ENCODE measurements around the gene OR4D1. TPM values are rescaled to one million over a fixed set of nuclear protein-coding genes. Genes with fewer than 3 reads are reported as not detected.

OR4D1 gene
- total RNA-seq, 1 donor from 2014 or later, result not detected

DNA sequence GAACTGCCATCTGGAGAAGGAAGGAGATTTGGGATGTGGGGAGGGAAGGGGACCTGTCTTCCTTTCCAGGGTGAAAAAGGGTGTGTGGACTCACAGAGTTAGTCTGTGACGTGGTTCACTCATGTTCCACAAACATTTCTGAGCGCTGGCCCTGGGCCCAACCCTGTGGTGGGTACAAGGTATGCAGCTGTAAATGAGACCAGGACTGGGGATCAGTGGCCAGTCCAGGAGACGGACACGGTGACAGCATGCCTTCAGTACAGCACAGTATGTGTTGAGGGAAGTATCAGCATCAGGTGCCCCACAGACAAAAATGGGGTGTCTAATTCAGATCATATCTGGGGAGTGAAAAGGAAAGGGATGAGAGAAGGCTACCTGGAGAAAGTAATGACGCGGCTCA lies 38.9 kb downstream of the OR4D1 start:
- Mint-ChIP-seq H3K9me3 (no peaks in the 10 kb centered on the region), H3K4me1 (ENCODE audit: unreplicated experiment) (peaks cover 6% of the 10 kb centered on the region), H3K36me3 (no peaks in the 10 kb centered on the region), H3K27ac (no peak overlapping the region), H3K4me3 (no peak overlapping the region), H3K27me3 (peaks cover 50% of the 10 kb centered on the region)
- TF ChIP-seq, protein P1, sequence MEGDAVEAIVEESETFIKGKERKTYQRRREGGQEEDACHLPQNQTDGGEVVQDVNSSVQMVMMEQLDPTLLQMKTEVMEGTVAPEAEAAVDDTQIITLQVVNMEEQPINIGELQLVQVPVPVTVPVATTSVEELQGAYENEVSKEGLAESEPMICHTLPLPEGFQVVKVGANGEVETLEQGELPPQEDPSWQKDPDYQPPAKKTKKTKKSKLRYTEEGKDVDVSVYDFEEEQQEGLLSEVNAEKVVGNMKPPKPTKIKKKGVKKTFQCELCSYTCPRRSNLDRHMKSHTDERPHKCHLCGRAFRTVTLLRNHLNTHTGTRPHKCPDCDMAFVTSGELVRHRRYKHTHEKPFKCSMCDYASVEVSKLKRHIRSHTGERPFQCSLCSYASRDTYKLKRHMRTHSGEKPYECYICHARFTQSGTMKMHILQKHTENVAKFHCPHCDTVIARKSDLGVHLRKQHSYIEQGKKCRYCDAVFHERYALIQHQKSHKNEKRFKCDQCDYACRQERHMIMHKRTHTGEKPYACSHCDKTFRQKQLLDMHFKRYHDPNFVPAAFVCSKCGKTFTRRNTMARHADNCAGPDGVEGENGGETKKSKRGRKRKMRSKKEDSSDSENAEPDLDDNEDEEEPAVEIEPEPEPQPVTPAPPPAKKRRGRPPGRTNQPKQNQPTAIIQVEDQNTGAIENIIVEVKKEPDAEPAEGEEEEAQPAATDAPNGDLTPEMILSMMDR (conservative IDR thresholded peaks at IDR 0.05), result no peak
- DNase-seq (ENCODE audit: extremely low spot score, unreplicated experiment), result no peak

DNA sequence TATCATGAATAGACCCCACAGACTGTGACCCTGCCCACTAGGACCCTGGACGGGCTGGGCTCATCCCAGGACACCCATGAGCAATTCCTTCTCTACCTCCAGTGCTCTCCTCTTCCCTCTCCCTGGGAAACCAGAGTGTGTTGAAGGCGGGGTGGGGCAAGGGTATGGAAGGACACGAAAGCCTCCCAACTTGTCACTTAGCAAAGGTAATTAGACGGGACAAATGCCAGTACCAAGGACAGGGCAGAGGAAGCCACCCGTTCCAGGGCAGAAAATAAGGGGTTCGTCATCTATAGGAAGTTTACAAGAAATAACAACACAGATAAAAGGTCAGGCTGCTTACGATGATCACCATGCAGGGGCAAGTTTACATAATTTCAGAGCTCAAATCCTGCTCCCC lies 39.5 kb downstream of the OR4D1 start:
- Mint-ChIP-seq H3K27ac (no peak overlapping the region), H3K9me3 (no peaks in the 10 kb centered on the region), H3K4me3 (no peak overlapping the region), H3K36me3 (no peaks in the 10 kb centered on the region), H3K4me1 (ENCODE audit: unreplicated experiment) (peaks cover 6% of the 10 kb centered on the region), H3K27me3 (peaks cover 50% of the 10 kb centered on the region)
- DNase-seq (ENCODE audit: extremely low spot score, unreplicated experiment), result no peak
- TF ChIP-seq, protein P1 (conservative IDR thresholded peaks at IDR 0.05), result no peak

GRCh38 chr17:58189436-58190146 lies 41.4 kb downstream of the OR4D1 start:
- no peaks in the 10 kb centered on the region for H3K9me3 Mint-ChIP-seq
- H3K27me3 Mint-ChIP-seq, result peaks cover 58% of the 10 kb centered on the region
- DNase-seq (ENCODE audit: extremely low spot score, unreplicated experiment), result no peak
- no peak overlapping the region for H3K27ac Mint-ChIP-seq
- peaks cover 1% of the 10 kb centered on the region for H3K4me1 Mint-ChIP-seq (ENCODE audit: unreplicated experiment)
- no peaks in the 10 kb centered on the region for H3K36me3 Mint-ChIP-seq
- H3K4me3 Mint-ChIP-seq, result no peak overlapping the region
- TF ChIP-seq, protein P1 (conservative IDR thresholded peaks at IDR 0.05), result no peak

GRCh38 chr17:58191241-58191896 lies 43.2 kb downstream of the OR4D1 start:
- H3K27ac Mint-ChIP-seq, result no peak overlapping the region
- TF ChIP-seq, protein P1 (conservative IDR thresholded peaks at IDR 0.05), result no peak
- H3K36me3 Mint-ChIP-seq, result no peaks in the 10 kb centered on the region
- H3K4me1 Mint-ChIP-seq (ENCODE audit: unreplicated experiment), result no peaks in the 10 kb centered on the region
- H3K9me3 Mint-ChIP-seq, result no peaks in the 10 kb centered on the region
- peaks cover 56% of the 10 kb centered on the region for H3K27me3 Mint-ChIP-seq
- no peak for DNase-seq (ENCODE audit: extremely low spot score, unreplicated experiment)
- H3K4me3 Mint-ChIP-seq, result no peak overlapping the region

- Mint-ChIP-seq H3K27me3 (peaks cover 62% of the 10 kb centered on the region), H3K9me3 (no peaks in the 10 kb centered on the region), H3K27ac (no peak within 1 kb of the TSS), H3K4me1 (ENCODE audit: unreplicated experiment) (no peaks in the 10 kb centered on the region), H3K4me3 (no peak within 1 kb of the TSS), H3K36me3 (no peaks in the 10 kb centered on the region)
- DNase-seq (ENCODE audit: extremely low spot score, unreplicated experiment), result no peak
- TF ChIP-seq, protein P1 (conservative IDR thresholded peaks at IDR 0.05), result no peak
These were observed 44.4 kb downstream of the OR4D1 start, which contains the start of gene EPX for GRCh38 chr17:58192612-58193011. TSS of gene EPX (plus strand) at chr17:58192726. CDS start at chr17:58192847, 121 bp downstream.
